ENCODE results near the gene OTULIN.

- TF ChIP-seq CTCF (conservative IDR thresholded peaks at IDR 0.05; ENCODE audit: low read depth, low read length) = no peak
- no peak for TF ChIP-seq EZH2phosphoT487 (IDR thresholded peaks at IDR 0.05; ENCODE audit: borderline replicate concordance, low read length)
Measured at GRCh38 chr5:14675865-14676300, 11.4 kb downstream of the OTULIN start.
